ENCODE results near the gene VTI1A. TPM values are rescaled to one million over a fixed set of nuclear protein-coding genes. Genes with fewer than 3 reads are reported as not detected.

The VTI1A gene
- polyA plus RNA-seq, 6 donors from 2014 or later: 24.9 to 42.9 (median 40.3) TPM

DNA sequence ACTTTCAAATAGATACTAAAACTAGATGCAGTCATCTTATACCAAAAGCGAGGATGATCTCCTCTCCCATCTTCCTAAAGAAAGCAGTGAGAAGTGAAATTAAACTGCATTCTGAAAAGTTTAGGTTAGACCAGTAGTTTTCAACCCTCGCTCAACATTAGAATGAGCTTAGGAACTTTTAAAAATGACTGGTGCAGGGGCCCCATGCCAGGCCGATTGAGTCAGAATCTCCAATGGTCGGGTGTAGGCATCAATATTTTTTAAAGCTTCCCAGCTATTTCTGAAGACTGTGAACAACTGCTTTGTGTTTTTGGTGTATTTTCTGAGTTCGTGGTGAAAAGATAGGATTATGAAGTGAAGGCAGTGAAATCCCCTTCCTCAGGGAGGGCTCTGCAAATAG, 146.0 kb downstream of the VTI1A start:
- Mint-ChIP-seq H3K9me3 (peaks cover 0 to 5% (median 0%) of the 10 kb centered on the region in 7 donors), H3K27me3 (no peaks in the 10 kb centered on the region), H3K4me1 (no peaks in the 10 kb centered on the region), H3K27ac (peak overlapping the region in 1 of 6 donors; percentile 78), H3K36me3 (peaks cover 12 to 15% of the 10 kb centered on the region in 2 donors), H3K4me3 (no peak overlapping the region)
- ATAC-seq (ENCODE audit: low read depth in 2 of 2) (no peak), DNase-seq (no peak)

DNA sequence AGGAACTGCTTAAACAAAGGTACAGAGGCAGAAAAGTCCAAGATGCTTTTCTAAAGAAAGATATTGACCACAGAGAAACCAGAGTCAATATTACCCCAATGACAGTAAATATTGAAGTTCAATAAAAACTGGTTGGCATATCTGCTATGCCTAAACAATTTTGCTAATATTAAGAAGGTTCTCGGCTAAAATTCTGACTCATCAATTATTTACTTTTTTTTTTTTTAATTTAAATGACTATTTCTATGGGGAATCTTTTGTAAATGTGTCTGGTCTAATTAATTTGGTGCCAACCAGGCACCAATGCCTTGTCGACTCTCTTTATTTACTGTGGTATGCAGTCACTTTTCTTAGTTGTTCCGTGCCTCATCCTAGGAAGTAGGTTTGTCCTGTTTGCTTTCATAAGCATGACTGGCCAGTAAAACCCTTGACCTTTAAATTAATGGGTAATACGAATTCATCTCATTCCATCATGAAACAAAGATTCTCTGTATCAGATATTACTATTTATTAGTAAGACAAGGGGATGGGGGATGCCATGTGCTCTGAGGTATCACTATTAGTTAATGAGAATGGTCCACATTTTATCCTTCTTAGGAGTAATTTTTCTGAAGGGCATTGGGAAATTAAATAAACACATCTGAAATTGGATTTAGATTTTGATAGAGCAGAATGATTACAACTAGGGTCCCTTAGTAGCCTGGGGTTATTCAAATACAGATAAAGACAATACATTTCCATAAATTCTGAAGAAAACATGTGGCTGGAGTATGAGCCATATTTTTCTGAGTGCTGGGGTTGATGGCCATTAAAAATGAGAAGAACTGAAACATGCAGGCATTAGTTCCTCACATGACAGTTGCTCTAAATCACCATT, 154.4 kb downstream of the VTI1A start:
- no peaks in the 10 kb centered on the region for H3K27me3 Mint-ChIP-seq

DNA sequence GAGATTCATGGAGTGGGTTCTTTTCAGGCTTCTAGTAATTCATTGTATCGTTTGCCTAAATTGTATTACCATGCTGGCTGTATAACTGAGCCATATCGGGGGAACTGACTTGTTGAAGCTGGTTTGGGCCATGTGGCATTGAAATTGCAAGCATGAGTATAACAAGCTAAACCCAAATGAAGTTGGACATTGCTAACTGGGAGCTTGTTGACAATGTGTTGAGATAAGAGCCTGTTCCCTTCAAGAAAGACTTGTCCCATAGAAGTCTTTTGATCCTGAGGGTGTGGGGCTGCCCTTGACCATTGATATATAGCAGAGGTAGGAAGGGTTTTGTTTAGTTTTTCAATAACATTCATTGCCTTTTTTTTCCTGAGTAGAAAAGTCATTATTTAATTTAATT, 156.0 kb downstream of the VTI1A start:
- Mint-ChIP-seq H3K4me1 (peaks cover 5 to 6% (median 6%) of the 10 kb centered on the region in 3 donors), H3K9me3 (peaks cover 0 to 2% (median 0%) of the 10 kb centered on the region in 7 donors), H3K27ac (no peak overlapping the region), H3K27me3 (no peaks in the 10 kb centered on the region), H3K4me3 (no peak overlapping the region), H3K36me3 (peaks cover 9 to 16% of the 10 kb centered on the region in 2 donors)
- DNase-seq: no peak
- no peak for ATAC-seq (ENCODE audit: low read depth in 2 of 2)

More for the DNA sequence above, 154.4 kb downstream of the VTI1A start:
- Mint-ChIP-seq H3K4me3 (no peak overlapping the region), H3K9me3 (peaks cover 0 to 2% (median 0%) of the 10 kb centered on the region in 7 donors), H3K36me3 (peaks cover 9% of the 10 kb centered on the region in 2 donors), H3K27ac (no peak overlapping the region), H3K4me1 (peaks cover 5 to 6% (median 6%) of the 10 kb centered on the region in 3 donors)
- no peak for ATAC-seq (ENCODE audit: low read depth in 2 of 2)
- no peak for DNase-seq

DNA sequence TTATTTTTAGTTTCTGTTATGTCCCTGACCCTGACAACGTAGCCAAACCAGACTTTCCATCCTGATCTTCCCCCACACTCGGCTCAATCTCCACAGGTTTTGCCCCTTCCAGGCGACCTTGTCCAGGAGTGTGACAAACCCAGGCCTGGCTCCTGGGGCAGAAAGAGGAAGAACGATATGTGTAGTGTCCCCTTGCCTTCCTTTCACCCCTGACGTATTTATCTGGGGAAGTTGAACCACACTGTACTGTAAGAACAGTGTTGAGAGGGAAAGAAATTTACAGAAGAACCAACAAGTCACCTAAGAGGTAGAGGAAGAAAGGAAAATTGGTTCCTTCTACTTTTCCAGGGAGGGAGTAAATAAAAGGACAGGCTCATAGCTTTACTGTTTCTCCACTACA, 158.0 kb downstream of the VTI1A start:
- no peak overlapping the region for H3K4me3 Mint-ChIP-seq
- H3K27ac Mint-ChIP-seq: peak overlapping the region in 2 of 6 donors; percentile 4 to 75
- peaks cover 3 to 6% (median 5%) of the 10 kb centered on the region in 3 donors for H3K4me1 Mint-ChIP-seq
- DNase-seq (no peak), ATAC-seq (ENCODE audit: low read depth in 2 of 2) (no peak)
- no peaks in the 10 kb centered on the region for H3K27me3 Mint-ChIP-seq
- peaks cover 0 to under 1% (median 0%) of the 10 kb centered on the region in 7 donors for H3K9me3 Mint-ChIP-seq
- peaks cover 9 to 16% of the 10 kb centered on the region in 2 donors for H3K36me3 Mint-ChIP-seq

DNA sequence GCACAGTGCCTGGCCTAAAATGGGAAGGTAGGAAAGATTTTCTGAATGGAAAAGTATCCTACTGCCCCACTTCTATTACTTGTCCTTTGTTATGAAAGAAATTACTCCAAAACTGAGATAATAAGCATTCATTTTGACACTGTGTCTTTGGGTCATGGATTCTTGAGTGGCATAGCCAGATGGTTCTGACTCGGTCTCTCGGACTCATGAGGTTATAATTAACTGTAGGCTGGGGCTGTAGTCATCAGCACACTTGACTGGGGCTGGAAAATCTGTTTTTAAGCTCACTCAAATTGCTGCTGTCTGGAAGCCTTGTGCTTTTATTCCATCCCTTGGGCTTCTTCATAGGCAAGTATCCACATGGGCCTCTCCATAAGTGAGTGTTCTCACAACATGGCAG, 160.5 kb downstream of the VTI1A start:
- H3K27ac Mint-ChIP-seq: no peak overlapping the region
- ATAC-seq (ENCODE audit: low read depth in 2 of 2) (no peak), DNase-seq (no peak)
- H3K9me3 Mint-ChIP-seq: no peaks in the 10 kb centered on the region
- no peak overlapping the region for H3K4me3 Mint-ChIP-seq
- no peaks in the 10 kb centered on the region for H3K27me3 Mint-ChIP-seq
- peaks cover 9 to 16% of the 10 kb centered on the region in 2 donors for H3K36me3 Mint-ChIP-seq
- H3K4me1 Mint-ChIP-seq: peaks cover 0 to 6% (median 0%) of the 10 kb centered on the region in 3 donors

DNA sequence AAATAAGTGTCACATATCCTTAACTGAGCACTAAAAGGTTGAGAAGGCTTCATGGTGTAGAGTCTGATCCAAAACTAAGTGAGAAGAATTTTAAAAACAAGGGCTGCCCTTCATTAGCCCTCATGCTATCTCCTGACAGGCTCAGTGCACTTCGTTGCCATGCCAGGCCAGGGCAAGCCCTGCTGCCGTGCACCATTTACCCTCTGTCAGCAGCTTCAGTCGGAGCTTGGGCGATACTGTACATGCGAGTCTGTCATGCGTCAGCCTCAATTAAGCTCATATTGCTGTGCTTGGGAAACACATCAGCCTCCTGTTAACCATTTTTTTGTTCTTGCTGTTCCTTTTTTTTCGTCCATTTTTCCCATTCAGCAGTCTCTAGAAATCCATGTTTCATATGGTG, 166.6 kb downstream of the VTI1A start:
- H3K4me1 Mint-ChIP-seq: no peaks in the 10 kb centered on the region
- no peaks in the 10 kb centered on the region for H3K27me3 Mint-ChIP-seq
- H3K27ac Mint-ChIP-seq: no peak overlapping the region
- H3K4me3 Mint-ChIP-seq: no peak overlapping the region
- peaks cover 21 to 23% of the 10 kb centered on the region in 2 donors for H3K36me3 Mint-ChIP-seq
- peaks cover 5 to 23% (median 13%) of the 10 kb centered on the region in 7 donors for H3K9me3 Mint-ChIP-seq
- no peak for DNase-seq
- ATAC-seq (ENCODE audit: low read depth in 2 of 2): no peak

DNA sequence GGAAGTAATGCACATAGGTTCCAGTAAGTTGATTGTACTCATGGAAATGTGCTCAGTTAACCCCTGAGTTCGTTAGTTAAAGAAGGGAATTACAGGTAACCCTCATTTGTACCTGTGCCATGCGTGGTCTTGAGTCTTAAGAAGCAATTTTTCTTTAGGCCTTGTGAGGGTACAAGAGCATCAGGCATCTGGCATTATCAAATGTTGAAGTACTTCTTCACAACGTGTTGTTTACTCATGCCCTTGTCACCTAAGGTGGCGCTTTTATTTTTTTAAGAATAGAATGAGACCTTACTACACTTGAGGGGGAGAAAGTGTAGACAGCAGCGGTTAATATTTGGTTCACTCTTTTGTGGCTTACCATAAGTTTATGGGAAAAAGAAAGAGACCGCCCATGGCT, 167.1 kb downstream of the VTI1A start:
- Mint-ChIP-seq H3K4me3 (no peak overlapping the region), H3K36me3 (peaks cover 21 to 23% of the 10 kb centered on the region in 2 donors), H3K27me3 (no peaks in the 10 kb centered on the region)

DNA sequence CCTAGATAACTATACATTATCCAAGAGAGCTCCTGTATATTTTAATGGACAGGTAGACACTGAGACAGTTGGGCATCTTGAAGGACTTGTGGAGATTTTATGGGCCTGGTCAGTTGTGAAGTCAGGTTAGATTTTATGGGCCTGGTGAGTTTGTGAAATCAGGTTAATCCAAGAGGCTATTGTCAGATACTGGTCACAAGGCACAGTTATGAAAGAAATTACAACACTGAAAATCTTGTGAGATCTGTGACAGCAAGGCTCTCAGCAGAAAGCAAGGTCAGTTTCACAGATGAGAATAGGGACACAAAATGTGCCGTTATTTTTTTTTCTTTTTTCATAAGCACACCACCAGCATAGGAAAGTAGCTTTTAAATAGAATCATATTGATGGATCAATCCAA, 167.6 kb downstream of the VTI1A start:
- ATAC-seq (ENCODE audit: low read depth in 2 of 2) (no peak), DNase-seq (no peak)
- H3K9me3 Mint-ChIP-seq: peaks cover 5 to 23% (median 13%) of the 10 kb centered on the region in 7 donors
- no peak overlapping the region for H3K4me3 Mint-ChIP-seq
- H3K27me3 Mint-ChIP-seq: no peaks in the 10 kb centered on the region
- no peaks in the 10 kb centered on the region for H3K4me1 Mint-ChIP-seq
- peaks cover 21 to 25% of the 10 kb centered on the region in 2 donors for H3K36me3 Mint-ChIP-seq
- no peak overlapping the region for H3K27ac Mint-ChIP-seq

More for the DNA sequence above, 167.1 kb downstream of the VTI1A start:
- DNase-seq: no peak
- H3K9me3 Mint-ChIP-seq: peaks cover 5 to 23% (median 13%) of the 10 kb centered on the region in 7 donors
- ATAC-seq (ENCODE audit: low read depth in 2 of 2): no peak
- no peaks in the 10 kb centered on the region for H3K4me1 Mint-ChIP-seq
- no peak overlapping the region for H3K27ac Mint-ChIP-seq

DNA sequence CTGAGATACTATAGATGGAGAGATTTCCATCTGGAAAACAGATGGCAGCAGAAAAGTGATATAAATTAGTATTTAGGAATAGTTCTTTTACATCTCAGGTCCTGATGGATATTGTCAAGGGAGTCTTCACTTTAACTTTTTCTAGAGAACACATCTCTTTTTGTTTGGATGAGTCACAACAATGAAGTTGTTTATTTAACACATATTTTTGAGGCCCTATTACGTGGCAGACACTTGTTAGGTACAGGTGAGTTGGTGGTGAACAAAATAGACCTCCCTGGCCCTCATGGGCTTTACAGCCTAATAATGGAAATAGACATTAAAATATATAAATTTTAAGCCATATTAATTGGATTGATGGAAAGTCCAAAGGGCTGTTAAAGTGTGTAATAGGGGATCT, 168.3 kb downstream of the VTI1A start:
- Mint-ChIP-seq H3K27me3 (no peaks in the 10 kb centered on the region), H3K4me3 (no peak overlapping the region), H3K36me3 (peaks cover 26 to 32% of the 10 kb centered on the region in 2 donors), H3K27ac (no peak overlapping the region), H3K9me3 (peaks cover 5 to 23% (median 13%) of the 10 kb centered on the region in 7 donors), H3K4me1 (no peaks in the 10 kb centered on the region)
- no peak for ATAC-seq (ENCODE audit: low read depth in 2 of 2)
- no peak for DNase-seq

DNA sequence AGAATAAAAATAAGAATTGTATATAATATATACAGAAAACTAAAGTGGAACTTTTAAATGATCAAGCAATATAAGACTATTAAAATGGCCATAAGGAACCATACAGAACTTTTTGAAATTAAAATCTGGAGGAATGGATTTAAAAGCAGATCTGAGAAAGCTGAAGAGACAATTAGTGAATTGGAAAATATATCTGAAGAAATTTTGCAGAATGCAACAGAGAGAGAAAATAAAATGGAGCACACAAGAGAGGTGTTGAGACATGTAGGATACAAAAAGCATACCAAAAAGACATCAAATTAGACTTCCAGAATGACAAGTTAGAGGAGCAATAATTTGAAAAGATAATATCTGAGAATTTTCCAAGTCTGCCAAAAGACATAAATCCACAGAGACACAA, 169.6 kb downstream of the VTI1A start:
- no peaks in the 10 kb centered on the region for H3K27me3 Mint-ChIP-seq
- peaks cover 29 to 39% of the 10 kb centered on the region in 2 donors for H3K36me3 Mint-ChIP-seq
- ATAC-seq (ENCODE audit: low read depth in 2 of 2) (no peak), DNase-seq (no peak)
- H3K4me1 Mint-ChIP-seq: no peaks in the 10 kb centered on the region
- H3K27ac Mint-ChIP-seq: no peak overlapping the region
- no peak overlapping the region for H3K4me3 Mint-ChIP-seq
- H3K9me3 Mint-ChIP-seq: peaks cover 5 to 23% (median 13%) of the 10 kb centered on the region in 7 donors

DNA sequence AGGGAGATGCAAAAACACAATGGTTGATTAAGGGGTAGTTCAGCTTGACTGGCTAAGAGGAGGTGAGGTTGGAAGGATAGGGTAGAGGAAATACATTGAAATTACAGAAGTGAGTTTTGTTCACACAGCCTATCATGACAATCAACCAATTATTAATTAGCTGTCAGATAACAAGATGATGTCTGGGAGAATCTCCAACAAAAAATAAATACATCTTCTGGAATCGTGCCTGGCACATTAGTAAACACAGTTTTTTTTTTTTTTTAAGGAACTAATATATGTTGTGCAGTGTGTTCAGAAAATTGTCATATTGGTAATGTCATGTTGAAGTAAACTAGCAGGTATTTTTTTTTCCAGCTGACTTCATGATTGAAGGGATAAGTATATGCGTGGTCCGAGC, 171.8 kb downstream of the VTI1A start:
- H3K27ac Mint-ChIP-seq: no peak overlapping the region
- DNase-seq: no peak
- no peak overlapping the region for H3K4me3 Mint-ChIP-seq
- no peaks in the 10 kb centered on the region for H3K4me1 Mint-ChIP-seq
- ATAC-seq (ENCODE audit: low read depth in 2 of 2): no peak
- H3K9me3 Mint-ChIP-seq: peaks cover 5 to 23% (median 13%) of the 10 kb centered on the region in 7 donors
- no peaks in the 10 kb centered on the region for H3K27me3 Mint-ChIP-seq
- H3K36me3 Mint-ChIP-seq: peaks cover 27 to 29% of the 10 kb centered on the region in 2 donors

DNA sequence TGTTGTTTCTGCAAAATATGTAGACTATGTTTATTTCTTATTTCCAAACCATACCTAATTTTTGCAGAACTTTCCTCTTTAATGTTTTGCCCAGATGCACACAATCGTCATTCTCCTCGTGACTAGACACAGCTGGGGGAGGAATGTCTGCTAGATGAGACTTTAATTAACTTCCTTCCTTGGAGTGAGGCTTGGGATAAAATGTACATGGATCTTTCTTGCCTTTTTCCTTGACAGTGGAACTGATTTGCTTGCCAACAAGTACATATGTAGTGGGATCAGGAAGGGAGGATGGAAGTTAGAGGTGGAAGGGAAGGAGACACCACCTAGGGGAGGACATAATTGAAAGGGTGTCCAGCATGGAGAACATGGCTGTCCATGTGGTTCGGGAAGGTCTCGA, 172.5 kb downstream of the VTI1A start:
- ATAC-seq (ENCODE audit: low read depth in 2 of 2): no peak
- Mint-ChIP-seq H3K36me3 (peaks cover 23 to 29% of the 10 kb centered on the region in 2 donors), H3K9me3 (peaks cover 5 to 23% (median 13%) of the 10 kb centered on the region in 7 donors), H3K27ac (no peak overlapping the region), H3K4me1 (no peaks in the 10 kb centered on the region), H3K27me3 (no peaks in the 10 kb centered on the region), H3K4me3 (no peak overlapping the region)
- DNase-seq: no peak

DNA sequence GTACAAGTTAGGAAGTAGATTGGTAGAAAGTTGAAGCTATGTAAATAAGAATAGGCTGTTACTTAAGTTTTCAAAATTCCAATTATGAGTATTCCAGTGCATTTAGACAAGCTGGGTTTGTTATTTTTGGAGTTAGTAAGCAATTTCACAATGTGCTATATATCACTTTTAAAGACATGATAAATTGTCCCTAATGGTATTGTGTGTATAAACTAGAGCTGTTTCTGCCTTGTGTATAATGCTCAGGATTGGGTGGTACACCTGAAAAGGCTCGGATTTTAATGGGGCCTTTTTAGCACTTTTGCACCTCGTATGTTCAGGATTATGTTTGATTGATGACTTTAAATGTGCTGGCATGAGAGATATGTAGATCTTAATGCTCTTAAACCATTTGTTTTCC, 175.8 kb downstream of the VTI1A start:
- H3K4me3 Mint-ChIP-seq: no peak overlapping the region
- DNase-seq (no peak), ATAC-seq (ENCODE audit: low read depth in 2 of 2) (no peak)
- no peaks in the 10 kb centered on the region for H3K4me1 Mint-ChIP-seq
- no peaks in the 10 kb centered on the region for H3K9me3 Mint-ChIP-seq
- no peaks in the 10 kb centered on the region for H3K27me3 Mint-ChIP-seq
- no peak overlapping the region for H3K27ac Mint-ChIP-seq
- peaks cover 8 to 20% of the 10 kb centered on the region in 2 donors for H3K36me3 Mint-ChIP-seq

DNA sequence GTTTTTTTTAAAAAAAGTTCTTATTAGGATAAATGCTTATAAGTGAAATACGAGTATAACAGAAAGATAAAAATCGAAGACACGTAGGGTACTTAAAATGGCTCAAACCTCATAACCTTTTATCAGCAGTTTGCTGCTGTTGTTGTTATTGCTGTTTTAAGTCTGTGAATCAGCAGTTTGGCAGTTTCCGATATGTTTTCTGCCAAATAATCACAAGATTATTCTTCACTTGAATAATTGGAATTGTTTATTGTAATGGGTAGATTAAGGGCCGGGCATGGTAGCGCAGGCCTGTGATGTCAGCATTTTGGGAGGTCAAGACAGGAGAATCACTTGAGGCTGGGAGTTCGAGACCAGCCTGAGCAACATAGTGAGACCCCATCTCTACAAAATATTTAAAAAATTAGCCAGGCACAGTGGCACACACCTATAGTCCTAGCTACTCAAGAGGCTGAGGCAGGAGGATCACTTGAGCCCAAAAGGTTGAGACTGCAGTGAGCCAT, 177.6 kb downstream of the VTI1A start:
- Mint-ChIP-seq H3K27me3 (no peaks in the 10 kb centered on the region), H3K36me3 (peaks cover 8 to 23% of the 10 kb centered on the region in 2 donors), H3K9me3 (no peaks in the 10 kb centered on the region), H3K4me1 (no peaks in the 10 kb centered on the region), H3K27ac (no peak overlapping the region), H3K4me3 (no peak overlapping the region)
- no peak for ATAC-seq (ENCODE audit: low read depth in 2 of 2)
- no peak for DNase-seq
